Germinal center (tissue), 1 donor: Measurements from ENCODE around the gene PCYT1A.
"Not testable (repeated sequence)": the region's sequence is repeated elsewhere in the genome, so short reads cannot be mapped to it uniquely, and the experiment has no call there.

Source experiments
- DNase-seq: peaks from one replicate; pipeline ENCODE4 v3.0.0; 2012; ENCODE audit warnings: mixed read lengths, low spot score

The PCYT1A gene

GRCh38 chr3:196192524-196193051, 94.9 kb downstream of the PCYT1A start:
- no peak for DNase-seq

- DNase-seq = peak; percentile 38
Measured at GRCh38 chr3:196192036-196192523, 95.4 kb downstream of the PCYT1A start.

DNA sequence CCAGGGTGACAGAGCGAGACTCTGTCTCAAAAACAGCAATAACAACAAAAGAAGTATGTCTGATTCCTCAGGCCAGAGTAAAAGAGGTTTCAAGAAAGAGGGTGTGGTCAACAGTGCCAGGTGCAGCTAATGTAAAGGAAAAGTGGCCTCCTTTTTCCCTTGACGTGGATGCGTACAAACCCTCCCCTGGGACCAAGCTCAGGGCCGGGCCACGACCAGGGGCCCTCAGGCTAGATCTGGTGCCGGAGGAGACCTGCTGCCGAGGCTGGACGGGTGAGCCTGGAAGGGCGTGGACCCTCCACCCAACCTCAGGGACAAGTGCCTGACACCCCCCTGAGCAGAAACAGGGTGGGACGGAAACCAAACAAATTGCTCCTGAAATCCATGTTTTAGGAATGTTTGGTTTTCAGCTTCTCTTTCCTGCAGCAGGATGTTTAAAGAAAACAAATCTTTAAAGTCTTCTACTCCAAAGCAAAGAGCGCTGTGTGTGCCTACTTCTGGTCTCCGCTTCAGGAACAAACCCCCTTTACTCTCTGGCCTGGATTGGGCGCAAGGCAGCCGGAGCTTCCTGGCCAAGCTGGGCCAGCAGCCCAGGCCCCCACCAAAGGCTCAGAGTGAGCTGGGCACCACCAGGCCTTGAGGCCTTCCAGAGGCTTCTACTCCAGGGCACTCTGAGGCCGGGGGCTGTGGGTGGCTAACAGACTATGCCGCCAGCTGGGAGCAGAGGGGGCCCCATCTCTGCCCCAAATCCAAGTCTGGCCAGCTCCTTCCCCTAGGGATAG, 97.8 kb downstream of the PCYT1A start:
- DNase-seq = no peak

DNA sequence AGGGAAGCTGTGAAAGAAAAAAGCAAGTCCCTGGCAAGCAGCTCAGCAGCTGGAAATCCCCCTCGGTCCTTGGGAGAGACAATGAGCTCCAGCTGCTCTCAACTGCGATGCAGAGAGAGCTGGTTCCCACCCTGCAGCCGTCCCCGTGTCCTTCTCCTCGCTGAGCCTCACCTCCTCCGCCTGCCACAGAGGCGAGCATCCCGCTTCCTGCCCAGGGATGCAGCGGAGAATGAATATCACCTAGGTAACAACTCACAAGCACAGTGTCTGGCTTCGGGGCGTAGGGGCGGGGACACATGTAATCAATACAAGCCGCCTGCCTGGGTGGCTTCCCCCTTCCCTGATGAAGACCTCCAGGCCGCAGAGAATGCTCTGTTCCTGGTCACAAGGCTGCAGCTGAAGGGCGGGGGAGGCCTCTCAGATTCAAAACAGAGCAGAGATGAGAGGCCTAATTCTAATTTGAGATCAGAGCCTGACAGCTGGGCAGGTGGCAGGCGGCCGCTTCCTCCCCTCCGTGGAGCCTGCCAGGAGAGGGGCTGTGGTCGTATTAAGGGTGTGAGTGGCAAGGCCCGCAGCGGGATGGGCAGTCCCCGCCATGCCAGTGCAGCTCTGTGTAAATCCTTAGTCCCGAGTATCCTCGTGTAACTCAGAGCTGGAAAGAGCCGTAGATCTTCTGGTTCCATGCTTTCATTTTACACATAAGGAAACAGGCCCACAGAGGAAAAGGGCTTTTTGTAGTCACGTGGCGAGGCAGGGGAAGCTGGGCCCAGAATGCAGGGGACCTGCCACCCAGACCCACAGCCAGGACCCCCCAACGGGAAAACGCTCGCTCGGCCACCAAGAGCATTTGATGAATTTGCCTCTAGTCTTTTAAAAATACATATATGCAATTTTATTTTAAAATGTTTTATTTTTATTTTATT, 100.6 kb downstream of the PCYT1A start:
- peak; percentile 49 for DNase-seq

GRCh38 chr3:196184881-196185280, 102.6 kb downstream of the PCYT1A start:
- no peak for DNase-seq

DNA sequence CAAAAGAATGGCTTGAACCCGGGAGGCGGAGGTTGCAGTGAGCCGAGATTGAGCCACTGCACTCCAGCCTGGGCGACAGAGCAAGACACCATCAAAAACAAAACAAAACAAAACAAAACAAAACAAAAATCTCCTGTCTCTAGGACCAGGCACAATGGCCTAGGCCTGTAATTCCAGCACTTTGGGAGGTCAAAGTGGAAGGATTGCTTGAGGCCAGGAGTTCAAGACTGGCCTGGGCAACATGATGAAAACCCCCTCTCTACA, 103.4 kb downstream of the PCYT1A start:
- not testable (repeated sequence) for DNase-seq

- peak; percentile 26 for DNase-seq
Measured at GRCh38 chr3:196181127-196181546, 106.4 kb downstream of the PCYT1A start.

DNA sequence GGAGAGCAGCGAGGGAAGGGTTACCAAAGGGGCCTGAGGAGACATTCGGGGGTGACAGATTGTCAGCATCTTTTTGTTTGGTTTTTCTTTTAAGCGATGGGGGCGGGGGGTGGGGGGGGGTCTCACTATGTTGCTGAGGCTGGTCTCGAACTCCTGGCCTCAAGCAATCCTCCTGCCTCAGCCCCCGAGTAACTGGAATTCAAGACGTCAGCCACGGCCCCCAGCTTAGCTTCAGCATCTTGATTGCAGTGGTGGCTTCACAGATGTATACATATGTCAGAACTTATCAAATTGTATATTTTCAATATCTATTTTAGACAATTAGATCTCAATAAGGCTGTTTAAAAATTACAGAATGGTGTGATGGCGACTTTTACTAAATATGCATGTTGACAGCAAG, 107.2 kb downstream of the PCYT1A start:
- DNase-seq = no peak
